Activated T-helper 17 cell treated with anti-CD3 and anti-CD28 coated beads, Interleukin-2, amount 50 U/mL, for 72 hours (primary cell): ENCODE results near the gene FGF2. TPM values are rescaled to one million over a fixed set of nuclear protein-coding genes. Genes with fewer than 3 reads are reported as not detected.

ENCODE experiments used
- ATAC-seq: fragments of 150-1000 bp; cut with Tn5 transposase; replicated peaks from 2 replicates; pipeline ENCODE4 v1.10.0; 2021; ENCODE audit warnings: mild to moderate bottlenecking, moderate library complexity
- H3K27ac Mint-ChIP-seq: one replicate; pipeline ENCODE4 v1.8.0; 2022; ENCODE audit warnings: mixed read lengths
- H3K27me3 Mint-ChIP-seq: one replicate; pipeline ENCODE4 v1.8.0; 2022; ENCODE audit warnings: mixed read lengths
- H3K36me3 Mint-ChIP-seq: one replicate; pipeline ENCODE4 v1.8.0; 2022; ENCODE audit warnings: low read depth, mild to moderate bottlenecking, mixed read lengths
- H3K4me1 Mint-ChIP-seq: one replicate; pipeline ENCODE4 v1.8.0; 2022; ENCODE audit warnings: mixed read lengths
- H3K4me3 Mint-ChIP-seq: one replicate; pipeline ENCODE4 v1.8.0; 2022; ENCODE audit warnings: mild to moderate bottlenecking, mixed read lengths
- H3K9me3 Mint-ChIP-seq: one replicate; pipeline ENCODE4 v1.8.0; 2022; ENCODE audit warnings: mixed read lengths
- total RNA-seq, 2 donors: library from RNA; stranded (reverse); gene quantifications; one replicate each; pipeline ENCODE4 v1.2.3, GENCODE V29; 2022

FGF2 gene
- total RNA-seq, 2 donors from 2014 or later = 0.11 to 0.32 TPM

DNA sequence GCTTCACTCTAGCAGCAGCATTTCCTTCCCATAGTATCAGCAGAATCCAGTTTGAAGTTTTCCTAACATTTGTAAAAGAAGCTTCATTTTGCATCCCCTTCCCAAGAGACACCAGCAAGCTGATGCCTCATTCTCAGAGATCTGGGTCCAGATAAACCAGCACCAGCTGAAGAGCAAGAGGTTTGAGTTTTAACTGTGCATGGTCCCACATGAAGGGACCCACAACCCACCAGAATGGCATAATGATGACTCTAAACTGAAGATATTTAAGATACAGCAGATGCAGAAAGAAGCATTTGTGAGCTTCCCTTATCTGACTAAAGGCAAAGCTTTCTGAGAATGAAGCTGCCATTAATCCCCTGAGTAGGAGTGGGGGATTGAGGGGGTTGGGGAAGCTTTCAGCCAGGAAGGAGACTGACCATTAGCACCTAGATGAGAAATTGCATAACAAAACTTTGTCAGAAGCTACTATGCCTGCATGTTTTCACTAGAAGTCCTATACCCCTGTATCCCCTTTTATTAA lies 77.2 kb downstream of the FGF2 start:
- no peak overlapping the region for H3K4me3 Mint-ChIP-seq
- H3K9me3 Mint-ChIP-seq = no peaks in the 10 kb centered on the region
- ATAC-seq = no peak
- H3K27me3 Mint-ChIP-seq = no peaks in the 10 kb centered on the region
- H3K27ac Mint-ChIP-seq = no peak overlapping the region
- no peaks in the 10 kb centered on the region for H3K36me3 Mint-ChIP-seq
- no peaks in the 10 kb centered on the region for H3K4me1 Mint-ChIP-seq

DNA sequence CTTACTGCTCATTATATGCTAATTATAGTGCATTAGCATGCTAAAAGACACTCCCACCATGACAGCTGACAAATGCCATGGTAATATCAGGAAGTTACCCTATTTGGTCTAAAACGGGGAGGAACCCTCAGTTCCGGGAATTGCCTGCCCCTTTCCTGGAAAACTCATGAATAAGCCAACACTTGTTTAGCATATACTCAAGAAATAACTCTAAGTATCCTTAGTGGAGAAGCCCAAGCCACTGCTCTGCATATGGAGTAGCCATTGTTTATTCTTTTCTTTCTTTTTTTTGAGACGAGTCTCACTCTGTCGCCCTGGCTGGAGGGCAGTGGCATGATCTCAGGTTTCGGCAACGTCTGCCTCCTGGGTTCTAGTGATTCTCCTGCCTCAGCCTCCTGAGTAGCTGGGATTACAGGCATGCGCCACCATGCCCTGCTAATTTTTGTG lies 80.3 kb downstream of the FGF2 start:
- no peak for ATAC-seq
- no peak overlapping the region for H3K4me3 Mint-ChIP-seq
- no peaks in the 10 kb centered on the region for H3K9me3 Mint-ChIP-seq
- no peak overlapping the region for H3K27ac Mint-ChIP-seq
- no peaks in the 10 kb centered on the region for H3K4me1 Mint-ChIP-seq
- H3K36me3 Mint-ChIP-seq = no peaks in the 10 kb centered on the region
- no peaks in the 10 kb centered on the region for H3K27me3 Mint-ChIP-seq

DNA sequence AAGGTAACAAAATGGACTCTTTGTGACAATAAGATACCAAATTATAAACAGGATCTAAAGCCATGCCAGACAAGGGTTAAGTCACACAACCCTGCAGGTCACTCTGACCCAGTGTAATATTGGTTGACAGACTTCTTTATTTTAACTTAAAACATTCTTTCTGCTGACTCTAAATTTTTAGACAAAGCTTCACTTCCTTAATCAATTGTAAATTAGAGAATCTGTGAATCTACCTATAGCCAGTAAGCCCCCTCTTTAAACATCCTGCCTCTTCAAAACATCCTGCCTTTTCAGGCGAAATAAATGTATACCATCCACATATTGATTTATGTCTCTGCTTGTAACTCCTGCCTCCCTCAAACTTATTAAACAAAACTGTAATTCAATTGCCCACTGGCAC lies 81.6 kb downstream of the FGF2 start:
- Mint-ChIP-seq H3K27ac (no peak overlapping the region), H3K4me1 (no peaks in the 10 kb centered on the region), H3K27me3 (no peaks in the 10 kb centered on the region), H3K4me3 (no peak overlapping the region), H3K36me3 (no peaks in the 10 kb centered on the region), H3K9me3 (no peaks in the 10 kb centered on the region)
- no peak for ATAC-seq

DNA sequence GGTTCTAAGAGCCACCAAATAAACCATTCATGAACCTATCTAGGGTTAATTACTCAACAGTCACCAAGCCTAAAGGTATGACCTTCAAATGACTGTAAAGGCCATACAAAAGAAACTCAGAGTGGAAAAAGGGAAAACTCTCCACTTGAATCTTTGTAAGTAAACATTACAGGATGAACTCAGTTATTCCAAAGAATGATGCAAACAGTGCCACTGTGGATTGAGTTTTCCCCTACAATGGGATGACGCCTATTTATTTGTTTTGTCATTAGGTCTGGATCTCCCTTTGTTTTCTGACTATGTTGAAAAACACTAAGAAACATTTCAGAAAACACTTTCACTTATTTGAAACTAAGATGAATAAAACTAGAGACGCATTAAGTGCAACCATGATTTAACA lies 83.1 kb downstream of the FGF2 start:
- H3K4me1 Mint-ChIP-seq = no peaks in the 10 kb centered on the region

DNA sequence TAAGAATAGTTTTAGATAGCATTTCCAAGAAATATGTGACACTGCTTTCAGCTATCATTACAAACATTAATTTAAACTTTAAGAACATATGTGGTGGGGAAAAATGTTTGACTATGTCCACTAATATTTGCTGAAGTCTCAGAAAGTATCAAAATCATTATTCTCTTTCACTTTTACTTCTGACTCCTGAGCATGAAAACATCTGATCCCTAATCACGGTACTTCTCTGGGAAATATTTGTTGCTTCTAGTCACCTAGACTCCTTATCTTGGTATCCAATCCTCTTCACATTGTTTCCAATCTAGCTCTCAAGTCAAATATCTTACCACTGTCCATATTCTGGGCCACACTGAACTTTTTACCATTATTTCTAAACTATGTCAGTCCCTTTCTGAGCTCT lies 85.0 kb downstream of the FGF2 start:
- H3K27me3 Mint-ChIP-seq = no peaks in the 10 kb centered on the region
- H3K9me3 Mint-ChIP-seq = no peaks in the 10 kb centered on the region
- no peak overlapping the region for H3K27ac Mint-ChIP-seq
- no peaks in the 10 kb centered on the region for H3K36me3 Mint-ChIP-seq
- no peak overlapping the region for H3K4me3 Mint-ChIP-seq
- H3K4me1 Mint-ChIP-seq = no peaks in the 10 kb centered on the region
- ATAC-seq = no peak

More for the DNA sequence above, 83.1 kb downstream of the FGF2 start:
- no peaks in the 10 kb centered on the region for H3K36me3 Mint-ChIP-seq
- ATAC-seq = no peak
- no peak overlapping the region for H3K4me3 Mint-ChIP-seq
- no peak overlapping the region for H3K27ac Mint-ChIP-seq
- H3K27me3 Mint-ChIP-seq = no peaks in the 10 kb centered on the region
- no peaks in the 10 kb centered on the region for H3K9me3 Mint-ChIP-seq

DNA sequence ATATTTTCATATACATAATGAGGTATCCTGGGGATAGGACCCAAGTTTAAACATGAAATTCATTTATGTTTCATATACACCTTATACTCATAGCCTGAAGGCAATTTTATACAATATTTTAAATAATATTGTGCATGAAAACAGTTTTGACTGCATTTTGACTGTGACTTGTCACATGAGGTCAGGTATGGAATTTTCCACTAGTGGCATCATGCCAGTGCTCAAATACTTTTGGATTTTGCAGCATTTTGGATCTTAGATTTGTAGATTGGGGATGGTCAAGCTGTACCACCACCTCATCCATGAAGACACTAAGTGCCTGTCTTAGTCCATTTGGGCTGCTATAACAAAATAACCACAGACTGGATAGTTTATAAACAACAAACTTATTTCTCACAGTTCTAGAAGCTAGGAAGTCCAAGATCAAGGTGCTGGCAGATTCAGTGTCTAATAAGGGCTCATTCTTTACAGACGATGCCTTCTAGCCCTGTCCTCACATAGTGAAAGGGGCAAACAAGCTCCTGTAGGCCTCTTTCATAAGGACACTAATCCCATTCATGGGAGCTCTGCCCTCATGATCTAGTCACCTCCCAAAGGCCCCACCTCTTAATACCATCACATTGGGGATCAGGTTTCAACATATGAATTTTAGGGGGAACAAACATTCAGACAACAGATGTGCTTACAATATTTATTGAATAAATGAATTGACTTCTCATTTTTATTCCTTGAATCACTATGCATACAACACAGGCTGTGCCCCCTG lies 86.4 kb downstream of the FGF2 start:
- H3K4me3 Mint-ChIP-seq = no peak overlapping the region
- ATAC-seq = no peak
- no peaks in the 10 kb centered on the region for H3K9me3 Mint-ChIP-seq
- no peaks in the 10 kb centered on the region for H3K36me3 Mint-ChIP-seq
- H3K27me3 Mint-ChIP-seq = no peaks in the 10 kb centered on the region
- no peak overlapping the region for H3K27ac Mint-ChIP-seq
- H3K4me1 Mint-ChIP-seq = no peaks in the 10 kb centered on the region

DNA sequence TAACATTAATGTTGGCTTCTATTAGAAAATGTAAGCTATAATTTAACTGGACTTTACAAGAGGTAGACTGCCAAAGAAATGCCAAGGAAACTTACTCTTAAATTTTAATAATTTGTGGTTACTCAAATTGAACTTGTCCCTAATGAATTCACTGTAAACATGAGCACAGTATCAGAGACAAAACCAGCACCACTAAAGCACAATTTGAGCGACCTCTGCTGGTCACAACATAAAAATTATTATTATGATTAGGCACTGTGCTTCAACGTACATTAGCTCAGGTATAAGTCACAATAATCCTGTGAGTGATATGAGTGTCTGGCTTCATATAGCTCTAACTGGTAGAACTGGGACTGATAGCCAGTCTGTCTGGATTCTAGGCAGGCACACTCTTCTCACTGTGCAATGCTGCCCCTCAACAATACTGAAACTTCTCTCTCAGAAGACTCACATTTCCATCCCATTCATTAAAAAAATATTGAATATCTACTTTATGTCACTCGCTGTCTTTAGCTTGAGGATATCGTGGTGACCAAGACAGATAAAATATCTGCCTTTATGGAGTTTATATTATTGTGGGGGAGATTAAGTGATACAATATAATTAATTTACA lies 87.8 kb downstream of the FGF2 start:
- no peak overlapping the region for H3K27ac Mint-ChIP-seq
- ATAC-seq = peak; percentile 66
- H3K9me3 Mint-ChIP-seq = no peaks in the 10 kb centered on the region
- no peaks in the 10 kb centered on the region for H3K4me1 Mint-ChIP-seq
- no peaks in the 10 kb centered on the region for H3K36me3 Mint-ChIP-seq
- no peak overlapping the region for H3K4me3 Mint-ChIP-seq
- no peaks in the 10 kb centered on the region for H3K27me3 Mint-ChIP-seq

DNA sequence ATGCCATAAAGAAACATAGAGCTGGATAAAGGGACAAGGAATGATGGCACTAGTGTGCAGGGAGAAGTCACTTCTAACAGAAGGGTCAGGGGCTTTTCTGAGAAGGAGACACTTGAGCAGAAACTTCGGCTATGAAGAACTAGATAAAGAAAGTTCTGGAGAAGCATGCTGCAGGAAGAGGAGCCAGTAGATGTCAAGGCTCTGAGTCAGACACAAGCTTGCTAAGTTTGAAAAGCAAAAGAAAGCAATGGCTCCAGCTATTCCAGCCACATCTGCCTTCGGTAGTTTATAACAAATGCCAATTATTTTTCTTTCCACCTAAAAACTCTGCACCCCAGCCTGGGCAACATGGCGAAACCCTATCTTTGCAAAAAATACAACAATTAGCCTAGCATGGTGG lies 88.3 kb downstream of the FGF2 start:
- Mint-ChIP-seq H3K36me3 (no peaks in the 10 kb centered on the region), H3K27ac (no peak overlapping the region), H3K4me3 (no peak overlapping the region), H3K27me3 (no peaks in the 10 kb centered on the region), H3K9me3 (no peaks in the 10 kb centered on the region), H3K4me1 (no peaks in the 10 kb centered on the region)
- ATAC-seq = no peak

DNA sequence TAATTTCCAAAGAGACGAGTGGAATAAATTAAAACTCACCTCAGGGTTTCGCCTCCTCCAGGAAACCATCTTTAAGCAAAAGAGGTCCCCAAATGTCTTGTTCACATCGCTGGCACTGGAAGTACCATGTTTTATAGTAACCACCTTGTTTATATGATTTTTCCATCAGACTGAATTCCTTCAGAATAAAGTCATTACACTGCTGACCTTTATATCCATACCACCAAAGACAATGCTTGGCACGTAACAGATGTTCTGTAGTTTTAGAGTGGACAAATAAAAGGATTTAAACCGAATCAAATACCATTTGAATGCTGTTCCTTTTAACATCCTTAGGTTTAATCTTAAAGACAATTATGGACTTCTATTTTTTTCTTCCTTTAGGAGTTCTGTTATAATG lies 91.1 kb downstream of the FGF2 start:
- no peak overlapping the region for H3K4me3 Mint-ChIP-seq
- no peaks in the 10 kb centered on the region for H3K36me3 Mint-ChIP-seq
- no peak for ATAC-seq
- no peaks in the 10 kb centered on the region for H3K27me3 Mint-ChIP-seq
- no peaks in the 10 kb centered on the region for H3K9me3 Mint-ChIP-seq
- no peak overlapping the region for H3K27ac Mint-ChIP-seq
- H3K4me1 Mint-ChIP-seq = no peaks in the 10 kb centered on the region

DNA sequence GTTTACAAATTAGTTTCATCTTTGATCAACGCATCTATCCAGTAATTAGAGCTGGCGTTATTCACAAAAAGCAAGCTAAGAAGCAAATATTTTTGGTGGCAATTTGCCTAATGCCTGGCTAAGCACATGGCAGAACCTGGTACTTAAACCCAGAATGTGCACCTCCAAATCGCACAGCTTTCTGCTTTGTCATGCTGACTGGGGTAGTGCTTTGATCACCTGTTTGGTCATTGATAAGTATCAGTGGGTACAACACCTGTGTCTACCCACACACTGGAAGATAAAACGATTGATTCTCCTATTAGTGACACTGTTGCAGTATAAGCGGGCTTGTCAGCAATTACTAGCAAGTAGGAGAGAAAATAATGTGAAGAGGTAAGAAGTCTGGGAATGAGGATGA lies 93.8 kb downstream of the FGF2 start:
- Mint-ChIP-seq H3K9me3 (no peaks in the 10 kb centered on the region), H3K36me3 (no peaks in the 10 kb centered on the region), H3K4me1 (no peaks in the 10 kb centered on the region), H3K27ac (no peak overlapping the region), H3K4me3 (no peak overlapping the region), H3K27me3 (no peaks in the 10 kb centered on the region)
- ATAC-seq = no peak

DNA sequence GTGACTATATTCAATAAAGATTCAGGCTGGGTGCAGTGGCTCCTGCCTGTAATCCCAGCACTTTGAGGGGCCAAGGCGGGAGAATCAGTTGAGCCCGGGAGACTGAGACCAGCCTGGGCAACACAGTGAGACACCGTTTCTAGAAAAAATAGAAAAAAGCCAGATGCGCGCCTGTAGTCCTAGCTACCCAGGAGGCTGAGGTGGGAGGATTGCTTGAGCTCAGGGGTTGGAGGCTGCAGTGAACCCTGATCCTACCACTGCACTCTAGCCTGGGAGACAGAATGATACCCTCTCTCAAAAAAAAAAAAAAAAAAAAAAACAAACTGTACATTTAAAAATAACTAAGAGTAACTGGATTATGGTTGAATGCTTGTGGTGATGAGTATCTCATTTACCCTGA lies 94.7 kb downstream of the FGF2 start:
- H3K27me3 Mint-ChIP-seq = no peaks in the 10 kb centered on the region
- no peaks in the 10 kb centered on the region for H3K4me1 Mint-ChIP-seq
- H3K9me3 Mint-ChIP-seq = no peaks in the 10 kb centered on the region
- no peaks in the 10 kb centered on the region for H3K36me3 Mint-ChIP-seq
- H3K4me3 Mint-ChIP-seq = no peak overlapping the region
- H3K27ac Mint-ChIP-seq = no peak overlapping the region
- no peak for ATAC-seq

DNA sequence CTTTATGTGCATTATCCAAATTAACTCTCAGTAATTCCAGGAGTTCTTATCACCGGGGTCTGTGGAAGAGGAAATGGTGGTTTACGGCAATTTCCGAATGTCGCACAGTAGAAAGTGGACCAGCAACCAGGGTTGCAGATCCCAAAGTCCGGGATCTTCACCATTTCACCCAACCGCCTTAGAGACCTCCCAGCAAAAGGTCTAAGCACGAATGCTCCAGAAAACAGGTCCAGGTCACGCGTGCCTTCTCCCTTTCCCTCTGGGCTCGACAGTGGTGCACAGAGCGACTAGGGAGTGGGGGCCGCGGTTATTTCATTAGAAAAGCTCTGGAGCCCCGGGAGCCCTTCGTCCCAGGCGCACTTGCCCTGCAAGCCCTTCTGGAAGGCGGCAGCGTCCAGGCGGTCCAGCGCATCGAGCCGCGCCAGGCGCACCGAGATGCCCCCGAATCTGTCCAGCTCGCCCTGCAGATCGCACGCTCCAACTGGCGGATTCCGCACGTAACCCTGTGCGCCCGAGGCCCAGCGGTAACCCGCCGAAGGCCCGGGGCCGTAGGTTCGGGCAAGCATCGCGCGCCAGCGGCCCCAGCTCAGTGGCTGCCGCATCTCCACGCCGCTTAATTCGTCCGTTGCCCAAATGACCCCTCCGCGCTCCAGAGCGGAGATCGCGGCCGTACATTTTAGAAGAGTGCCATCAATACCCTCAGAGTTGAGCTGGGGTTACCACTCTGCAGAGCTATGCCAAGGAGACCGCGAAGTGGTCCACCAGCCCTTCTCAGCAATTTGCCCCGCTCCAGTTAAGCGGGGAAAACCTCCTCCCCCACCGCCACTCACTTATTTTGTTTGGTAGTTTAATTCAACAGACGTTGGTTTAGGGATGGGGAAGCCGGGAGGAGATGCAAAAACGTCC lies 95.6 kb downstream of the FGF2 start, which contains the start of gene NUDT6:
Gene NUDT6, minus strand, starts transcription at position 627 of the 906 bp plus-strand sequence. Its CDS starts 25 bp downstream, at position 602.
- peak within 1 kb of the TSS; percentile 20 for H3K27ac Mint-ChIP-seq
- no peaks in the 10 kb centered on the region for H3K27me3 Mint-ChIP-seq
- no peak within 1 kb of the TSS for H3K4me3 Mint-ChIP-seq
- H3K9me3 Mint-ChIP-seq = no peaks in the 10 kb centered on the region
- peaks cover 4% of the 10 kb centered on the region for H3K4me1 Mint-ChIP-seq
- peak; percentile 69 for ATAC-seq
- H3K36me3 Mint-ChIP-seq = peaks cover under 1% of the 10 kb centered on the region

DNA sequence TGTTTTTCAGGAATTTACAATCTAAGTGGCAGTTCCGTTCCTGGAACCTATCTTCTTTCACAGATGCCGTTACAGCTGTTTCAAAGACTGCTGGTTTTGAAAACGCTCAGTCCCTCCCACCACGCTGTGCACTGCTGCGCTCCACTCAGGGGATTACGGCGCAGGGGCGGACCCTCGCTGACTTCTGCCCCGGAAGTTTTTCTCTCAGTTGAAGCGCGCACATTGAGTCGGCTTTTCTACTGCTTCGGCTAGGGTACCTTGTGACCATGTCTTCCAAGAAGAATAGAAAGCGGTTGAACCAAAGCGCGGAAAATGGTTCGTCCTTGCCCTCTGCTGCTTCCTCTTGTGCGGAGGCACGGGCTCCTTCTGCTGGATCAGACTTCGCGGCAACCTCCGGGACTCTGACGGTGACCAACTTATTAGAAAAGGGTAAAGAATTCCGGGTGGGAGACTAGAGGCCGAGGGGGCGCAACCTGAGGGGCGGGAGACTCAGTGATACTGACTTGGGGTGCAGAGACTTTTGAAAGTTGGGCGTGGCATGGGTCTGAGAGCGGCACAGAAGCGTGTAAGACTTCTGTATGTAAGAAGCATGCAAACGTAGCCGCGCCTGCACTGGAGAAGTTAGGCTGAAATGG lies 96.4 kb downstream of the FGF2 start:
- Mint-ChIP-seq H3K27me3 (no peaks in the 10 kb centered on the region), H3K9me3 (no peaks in the 10 kb centered on the region), H3K36me3 (peaks cover 5% of the 10 kb centered on the region), H3K4me3 (no peak overlapping the region), H3K27ac (no peak overlapping the region), H3K4me1 (peaks cover 4% of the 10 kb centered on the region)
- peak; percentile 98 for ATAC-seq

DNA sequence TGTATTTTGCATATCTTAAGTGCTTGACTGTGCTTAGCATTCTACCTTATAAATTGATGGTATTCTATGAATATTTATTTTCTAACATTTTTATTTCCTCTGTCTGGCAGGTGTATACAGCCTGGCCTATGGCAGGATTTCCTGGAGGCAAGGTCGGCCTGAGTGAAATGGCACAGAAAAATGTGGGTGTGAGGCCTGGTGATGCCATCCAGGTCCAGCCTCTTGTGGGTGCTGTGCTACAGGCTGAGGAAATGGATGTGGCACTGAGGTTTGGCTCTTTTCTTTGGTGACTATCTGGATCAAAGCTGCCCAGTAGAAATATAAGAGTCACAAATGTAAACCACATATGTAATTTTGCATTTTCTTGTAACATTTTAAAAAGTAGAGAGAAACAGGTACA lies 102.3 kb downstream of the FGF2 start:
- Mint-ChIP-seq H3K27ac (no peak overlapping the region), H3K9me3 (no peaks in the 10 kb centered on the region)

More for the DNA sequence above, 102.3 kb downstream of the FGF2 start:
- Mint-ChIP-seq H3K36me3 (peaks cover 57% of the 10 kb centered on the region), H3K27me3 (no peaks in the 10 kb centered on the region), H3K4me1 (peaks cover 4% of the 10 kb centered on the region), H3K4me3 (no peak overlapping the region)
- no peak for ATAC-seq
